Adrenal gland (tissue), 12 donors: ENCODE data around the gene MAEA. TPM values are rescaled to one million over a fixed set of nuclear protein-coding genes. Genes with fewer than 3 reads are reported as not detected.

Experiments
- DNase-seq, 7 donors: peaks; one replicate each; pipeline ENCODE4 v3.0.0-alpha.2; 2019 to 2020
- H3K27ac ChIP-seq, 5 donors: fragments of 200-600 bp; sonication (generic) in 4 of 5; 1 replicate in 3 of 5; 2 replicates in 2 of 5; pipeline versions ENCODE4 v1.5.1 to v1.8.0; 2016 to 2020; ENCODE audit warnings: mild to moderate bottlenecking in 1 of 5
- H3K27me3 ChIP-seq: fragments of 200-600 bp; 2 replicates; pipeline ENCODE4 v1.8.0; 2021
- H3K36me3 ChIP-seq, 2 donors: fragments of 200-600 bp; replicated peaks in 1 of 2; 1 replicate in 1 of 2; 2 replicates in 1 of 2; pipeline versions ENCODE4 v1.5.1 to v1.8.0; 2018 to 2022
- H3K4me1 ChIP-seq, 2 donors: fragments of 200-600 bp; replicated peaks in 1 of 2; 1 replicate in 1 of 2; 2 replicates in 1 of 2; pipeline versions ENCODE4 v1.5.1 to v1.8.0; 2018 to 2021
- H3K4me3 ChIP-seq, 4 donors: fragments of 200-600 bp; sonication (generic) in 3 of 4; one replicate each; pipeline ENCODE4 v1.5.1; 2016 to 2018
- H3K9me3 ChIP-seq, 3 donors: fragments of 200-600 bp; sonication (generic) in 1 of 3; replicated peaks in 1 of 3; 1 replicate in 2 of 3; 2 replicates in 1 of 3; pipeline versions ENCODE4 v1.5.1 to v1.8.0; 2016 to 2021
- POLR2A ChIP-seq, 2 donors: fragments of 450-650 bp; IDR thresholded peaks; one replicate each; pipeline ENCODE4 v1.6.1; 2017; ENCODE audit warnings: antibody characterized with exemption in 2 of 2, mild to moderate bottlenecking in 2 of 2, moderate library complexity in 1 of 2
- WGBS, 4 donors: extraction: QIAGEN DNeasy Blood & Tissue Kit in 2 of 4; methylation state at CpG; one replicate each; pipeline versions ENCODE4 v1.1.5 to v1.1.7; 2013 to 2017; 5-methylcytosine and 5-hydroxymethylcytosine counted together
- intact Hi-C, 2 donors: fragments of 100-400 bp; cut with DNase I; formaldehyde crosslinking; loops; one replicate each; pipeline versions ENCODE4 v1.14.1 to v1.15.0; 2022 to 2023
- polyA plus RNA-seq, 3 donors: library from polyadenylated mRNA; stranded (reverse); fragments of 200-250 nt in 2 of 3; fragments of 350-450 nt in 1 of 3; fragmentation: Illumina TruSeq in 1 of 3; extraction: RNeasy Lipid Tissue Mini Kit (QIAGEN cat#74804) in 1 of 3; gene quantifications; one replicate each; pipeline ENCODE4 v1.2.3, GENCODE V29; 2013 to 2014
- total RNA-seq, 9 donors: library from RNA; depleted of rRNA in 4 of 9; stranded (reverse); fragments of >200 nt in 4 of 9; fragments of 120-200 nt in 1 of 9; fragmentation: NEBNext Ultra II Directional in 1 of 9; extraction: Animal tissue kit (Norgen Biotek cat#: 25700) in 1 of 9; gene quantifications; one replicate each; pipeline versions ENCODE4 v1.1.0 to v1.2.4, GENCODE V29; 2013 to 2023
- TF ChIP-seq, protein P1 (sequence below), 6 experiments: fragments of 450-650 bp in 4 of 6; fragments of 200-600 bp in 2 of 6; sonication (generic) in 1 of 6; IDR thresholded peaks; 1 replicate in 5 of 6; 2 replicates in 1 of 6; pipeline versions ENCODE4 v1.5.1 to v1.8.0; 2016 to 2021; ENCODE audit warnings: antibody characterized with exemption in 6 of 6, mild to moderate bottlenecking in 2 of 6, moderate library complexity in 1 of 6
- donor health status: healthy with polysubstance abuse.
- donor health status: Bipolar disorder and iron deficiency.
- donor health status: DM: yes; HTN: yes; CAD: no.
- donor health status: DM: no; HTN: no; CAD: no.
- donor health status: DM: no; HTN: no; CAD: no.
- donor health status: DM: yes; HTN: yes; CAD: no.

The MAEA gene
- total and polyA plus RNA-seq, 12 donors = 35.6 to 103 (median 75.1) TPM

DNA sequence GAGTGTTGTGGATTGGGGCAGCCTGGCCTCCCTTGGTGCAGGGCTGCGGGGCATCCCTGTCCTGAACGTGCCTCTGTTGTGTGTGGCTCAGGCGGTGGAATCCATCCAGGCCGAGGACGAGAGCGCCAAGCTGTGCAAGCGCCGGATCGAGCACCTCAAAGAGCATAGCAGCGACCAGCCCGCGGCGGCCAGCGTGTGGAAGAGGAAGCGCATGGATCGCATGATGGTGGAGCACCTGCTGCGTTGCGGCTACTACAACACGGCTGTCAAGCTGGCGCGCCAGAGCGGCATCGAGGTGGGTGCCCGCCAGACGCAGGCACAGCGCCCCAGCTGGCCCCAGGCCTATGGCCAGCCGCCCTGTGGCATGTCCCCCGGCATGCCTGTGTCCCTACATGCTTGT is 25.6 kb downstream of the MAEA start:
- Histone ChIP-seq H3K4me3 (no peak overlapping the region), H3K27ac (no peak overlapping the region), H3K4me1 (peaks cover 2 to 7% of the 10 kb centered on the region in 2 donors), H3K36me3 (peaks cover 0 to 50% of the 10 kb centered on the region in 2 donors), H3K27me3 (no peaks in the 10 kb centered on the region), H3K9me3 (no peaks in the 10 kb centered on the region)
- WGBS, 4 donors = 95 to 98% (median 97%) methylated on average over 26 to 28 of the region's 28 CpGs
- no peak for DNase-seq
- intact Hi-C loops = no loop called here
- TF ChIP-seq POLR2A (IDR thresholded peaks at IDR 0.05) = no peak
- TF ChIP-seq, protein P1, sequence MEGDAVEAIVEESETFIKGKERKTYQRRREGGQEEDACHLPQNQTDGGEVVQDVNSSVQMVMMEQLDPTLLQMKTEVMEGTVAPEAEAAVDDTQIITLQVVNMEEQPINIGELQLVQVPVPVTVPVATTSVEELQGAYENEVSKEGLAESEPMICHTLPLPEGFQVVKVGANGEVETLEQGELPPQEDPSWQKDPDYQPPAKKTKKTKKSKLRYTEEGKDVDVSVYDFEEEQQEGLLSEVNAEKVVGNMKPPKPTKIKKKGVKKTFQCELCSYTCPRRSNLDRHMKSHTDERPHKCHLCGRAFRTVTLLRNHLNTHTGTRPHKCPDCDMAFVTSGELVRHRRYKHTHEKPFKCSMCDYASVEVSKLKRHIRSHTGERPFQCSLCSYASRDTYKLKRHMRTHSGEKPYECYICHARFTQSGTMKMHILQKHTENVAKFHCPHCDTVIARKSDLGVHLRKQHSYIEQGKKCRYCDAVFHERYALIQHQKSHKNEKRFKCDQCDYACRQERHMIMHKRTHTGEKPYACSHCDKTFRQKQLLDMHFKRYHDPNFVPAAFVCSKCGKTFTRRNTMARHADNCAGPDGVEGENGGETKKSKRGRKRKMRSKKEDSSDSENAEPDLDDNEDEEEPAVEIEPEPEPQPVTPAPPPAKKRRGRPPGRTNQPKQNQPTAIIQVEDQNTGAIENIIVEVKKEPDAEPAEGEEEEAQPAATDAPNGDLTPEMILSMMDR (IDR thresholded peaks at IDR 0.05) = no peak

DNA sequence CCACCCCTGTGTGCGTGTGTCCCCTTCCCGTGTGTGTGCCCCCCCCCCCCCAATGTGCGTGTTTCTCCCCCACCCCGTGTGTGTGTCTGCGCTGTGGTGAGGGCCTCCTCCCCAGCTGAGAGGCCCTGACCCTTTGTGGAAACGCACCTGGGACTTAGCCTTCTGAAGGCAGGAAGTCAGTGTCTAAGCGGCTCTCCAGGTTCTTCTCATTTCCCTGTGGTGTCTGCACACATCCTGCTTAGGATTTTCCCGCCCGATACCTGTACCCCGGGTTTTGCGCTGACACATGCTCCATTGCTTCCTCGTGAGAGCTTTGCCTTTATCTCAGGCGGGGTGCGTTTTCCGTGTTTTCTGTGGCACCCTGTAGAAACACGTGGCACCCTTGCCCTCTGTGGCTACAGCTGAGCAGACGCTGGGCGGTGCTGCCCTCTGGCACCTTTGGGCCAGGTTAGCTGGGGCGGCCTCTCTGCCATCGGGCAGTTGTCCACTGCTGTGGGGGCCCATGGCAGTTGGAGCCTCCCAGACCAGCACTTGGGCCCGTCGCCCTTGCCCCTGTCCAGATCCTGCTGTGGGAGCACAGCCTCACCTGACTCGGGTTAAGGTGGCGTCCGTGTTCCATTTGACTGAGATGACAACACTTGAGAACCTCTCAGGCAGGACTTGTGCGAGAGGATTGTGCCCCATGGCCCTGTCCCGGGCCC is 26.3 kb downstream of the MAEA start:
- Histone ChIP-seq H3K4me3 (no peak overlapping the region), H3K27ac (no peak overlapping the region), H3K36me3 (peaks cover 0 to 50% of the 10 kb centered on the region in 2 donors), H3K4me1 (peaks cover 0 to under 1% of the 10 kb centered on the region in 2 donors), H3K9me3 (no peaks in the 10 kb centered on the region), H3K27me3 (no peaks in the 10 kb centered on the region)
- TF ChIP-seq POLR2A (IDR thresholded peaks at IDR 0.05) = no peak
- TF ChIP-seq, protein P1 (IDR thresholded peaks at IDR 0.05) = no peak
- intact Hi-C loops = no loop called here
- WGBS, 4 donors = 86 to 91% (median 89%) methylated on average over 12 to 27 of the region's 27 CpGs
- no peak for DNase-seq

DNA sequence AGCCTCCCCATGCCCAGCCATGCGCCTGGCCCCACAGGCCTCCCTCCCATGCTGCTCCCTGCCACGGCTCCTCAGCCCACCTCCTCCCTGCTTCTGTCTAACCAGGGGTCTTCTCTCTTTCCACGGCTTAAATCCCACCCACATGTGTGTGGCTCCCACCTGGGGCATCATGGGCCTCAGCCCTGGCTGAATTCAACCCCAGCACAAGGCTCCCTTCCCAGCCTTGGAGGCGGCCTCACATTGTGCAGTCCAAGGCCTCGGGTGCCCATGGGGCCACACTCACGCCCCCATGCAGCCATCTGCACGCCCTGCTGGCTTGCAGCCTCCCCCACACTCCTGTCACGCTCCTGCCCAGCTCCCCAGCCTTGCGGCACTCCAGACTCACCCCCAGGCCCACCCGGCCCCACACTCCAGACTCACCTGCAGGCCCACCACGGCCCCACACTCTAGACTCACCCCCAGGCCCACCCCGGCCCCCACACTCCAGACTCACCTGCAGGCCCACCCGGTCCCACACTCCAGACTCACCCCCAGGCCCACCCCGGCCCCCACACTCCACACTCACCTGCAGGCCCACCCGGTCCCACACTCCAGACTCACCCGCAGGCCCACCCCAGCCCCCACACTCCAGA is 27.0 kb downstream of the MAEA start:
- Histone ChIP-seq H3K9me3 (no peaks in the 10 kb centered on the region), H3K27me3 (no peaks in the 10 kb centered on the region), H3K4me1 (no peaks in the 10 kb centered on the region), H3K36me3 (peaks cover 0 to 50% of the 10 kb centered on the region in 2 donors), H3K4me3 (no peak overlapping the region), H3K27ac (no peak overlapping the region)
- TF ChIP-seq POLR2A (IDR thresholded peaks at IDR 0.05) = no peak
- TF ChIP-seq, protein P1 (IDR thresholded peaks at IDR 0.05) = no peak
- intact Hi-C loops = no loop called here
- 67 to 91% (median 78%) methylated on average over 5 to 16 of the region's 16 CpGs for WGBS, 4 donors
- DNase-seq = no peak

DNA sequence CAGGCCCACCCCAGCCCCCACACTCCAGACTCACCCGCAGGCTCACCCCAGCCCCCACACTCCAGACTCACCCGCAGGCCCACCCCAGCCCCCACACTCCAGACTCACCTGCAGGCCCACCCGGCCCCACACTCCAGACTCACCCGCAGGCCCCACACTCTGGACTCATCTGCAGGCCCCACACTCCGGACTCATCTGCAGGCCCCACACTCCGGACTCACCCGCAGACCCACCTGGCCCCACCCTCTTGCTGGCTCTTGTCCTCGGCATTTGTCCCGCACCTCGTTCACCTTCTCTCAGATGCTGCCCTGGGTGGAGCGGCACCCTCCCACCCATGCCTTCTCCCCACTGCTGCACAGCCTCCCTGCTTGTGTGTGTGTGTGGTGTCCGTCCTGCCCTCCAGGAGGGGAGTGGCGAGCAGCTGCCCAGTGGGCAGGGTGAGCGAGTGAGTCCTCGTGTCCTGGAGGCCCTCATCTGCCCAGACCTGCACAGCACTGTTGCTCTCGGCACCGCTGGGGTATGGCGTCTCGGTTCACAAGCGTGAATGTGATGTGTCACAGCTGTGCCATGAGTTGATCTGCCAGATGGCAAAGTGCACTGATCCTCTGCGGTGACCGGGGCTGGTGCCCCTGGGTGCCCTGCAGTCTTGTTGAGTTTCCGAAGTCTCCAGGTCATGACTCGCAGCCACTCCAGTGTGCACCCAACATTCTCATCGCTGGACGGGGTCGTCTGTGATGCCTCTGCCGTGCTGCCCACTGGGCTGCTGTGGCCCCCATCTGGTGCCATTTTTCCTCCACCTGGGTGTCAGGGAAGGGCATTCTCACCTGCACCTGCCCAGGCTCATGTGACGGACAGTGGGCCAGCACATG is 27.7 kb downstream of the MAEA start:
- H3K36me3 ChIP-seq = peaks cover 0 to 54% of the 10 kb centered on the region in 2 donors
- DNase-seq = no peak
- H3K27ac ChIP-seq = no peak overlapping the region
- 88 to 94% (median 92%) methylated on average over 8 to 29 of the region's 29 CpGs for WGBS, 4 donors
- no peaks in the 10 kb centered on the region for H3K9me3 ChIP-seq
- H3K27me3 ChIP-seq = no peaks in the 10 kb centered on the region
- H3K4me3 ChIP-seq = no peak overlapping the region
- intact Hi-C loops = no loop called here
- H3K4me1 ChIP-seq = no peaks in the 10 kb centered on the region
- TF ChIP-seq, protein P1 (IDR thresholded peaks at IDR 0.05) = no peak
- no peak for TF ChIP-seq POLR2A (IDR thresholded peaks at IDR 0.05)
